ENCODE results near the gene KIF5A. TPM values are rescaled to one million over a fixed set of nuclear protein-coding genes. Genes with fewer than 3 reads are reported as not detected.
"Not testable (repeated sequence)": the region's sequence is repeated elsewhere in the genome, so short reads cannot be mapped to it uniquely, and the experiment has no call there.

Gene KIF5A
- total and polyA plus RNA-seq, 5 donors, result 0.09 to 0.31 (median 0.20) TPM

GRCh38 chr12:57564178-57564740 is 14.4 kb downstream of the KIF5A start:
- Histone ChIP-seq H3K9me3 (ENCODE audit: control insufficient read depth, low read length) (no peaks in the 10 kb centered on the region), H3K27me3 (ENCODE audit: control insufficient read depth, insufficient read depth) (no peaks in the 10 kb centered on the region), H3K4me3 (ENCODE audit: low read length) (no peak overlapping the region), H3K27ac (ENCODE audit: low read length) (no peak overlapping the region), H3K4me1 (ENCODE audit: control insufficient read depth, insufficient read depth, low read length) (no peaks in the 10 kb centered on the region)
- no peak for ATAC-seq
- 83% methylated on average over 7 of the region's 7 CpGs for WGBS
- DNase-seq, result no peak
- intact Hi-C loops (cut with DNase I), result no loop called here

- Histone ChIP-seq H3K27me3 (ENCODE audit: control insufficient read depth, insufficient read depth) (no peaks in the 10 kb centered on the region), H3K4me3 (ENCODE audit: low read length) (no peak overlapping the region), H3K4me1 (ENCODE audit: control insufficient read depth, insufficient read depth, low read length) (no peaks in the 10 kb centered on the region), H3K9me3 (ENCODE audit: control insufficient read depth, low read length) (no peaks in the 10 kb centered on the region), H3K27ac (ENCODE audit: low read length) (no peak overlapping the region)
- DNase-seq (no peak), ATAC-seq (no peak)
- 39% methylated on average over 6 of the region's 6 CpGs for WGBS
- intact Hi-C loops (cut with DNase I), result no loop called here
Observed at GRCh38 chr12:57568838-57569237, 19.0 kb downstream of the KIF5A start.

- ATAC-seq (no peak), DNase-seq (no peak)
- Histone ChIP-seq H3K4me1 (ENCODE audit: control insufficient read depth, insufficient read depth, low read length) (no peaks in the 10 kb centered on the region), H3K4me3 (ENCODE audit: low read length) (no peak overlapping the region), H3K27me3 (ENCODE audit: control insufficient read depth, insufficient read depth) (no peaks in the 10 kb centered on the region), H3K9me3 (ENCODE audit: control insufficient read depth, low read length) (no peaks in the 10 kb centered on the region), H3K27ac (ENCODE audit: low read length) (no peak overlapping the region)
- intact Hi-C loops (cut with DNase I), result no loop called here
- 86% methylated on average over 18 of the region's 18 CpGs for WGBS
Observed at GRCh38 chr12:57569858-57570257, 20.0 kb downstream of the KIF5A start.

GRCh38 chr12:57570438-57570837 is 20.6 kb downstream of the KIF5A start:
- H3K27ac ChIP-seq (ENCODE audit: low read length); H3K9me3 ChIP-seq (ENCODE audit: control insufficient read depth, low read length); ATAC-seq; intact Hi-C loops (cut with DNase I); DNase-seq; H3K4me3 ChIP-seq (ENCODE audit: low read length); H3K4me1 ChIP-seq (ENCODE audit: control insufficient read depth, insufficient read depth, low read length); H3K27me3 ChIP-seq (ENCODE audit: control insufficient read depth, insufficient read depth): not testable (repeated sequence)
- WGBS, result 86% methylated on average over 13 of the region's 13 CpGs

- no peak overlapping the region for H3K4me3 ChIP-seq (ENCODE audit: low read length)
- ATAC-seq (no peak), DNase-seq (no peak)
- WGBS, result 88% methylated on average over 12 of the region's 12 CpGs
- no peaks in the 10 kb centered on the region for H3K4me1 ChIP-seq (ENCODE audit: control insufficient read depth, insufficient read depth, low read length)
- intact Hi-C loops (cut with DNase I), result no loop called here
- no peaks in the 10 kb centered on the region for H3K9me3 ChIP-seq (ENCODE audit: control insufficient read depth, low read length)
- H3K27ac ChIP-seq (ENCODE audit: low read length), result no peak overlapping the region
- no peaks in the 10 kb centered on the region for H3K27me3 ChIP-seq (ENCODE audit: control insufficient read depth, insufficient read depth)
Observed at GRCh38 chr12:57571926-57572762, 22.3 kb downstream of the KIF5A start.

GRCh38 chr12:57574795-57575194 is 25.0 kb downstream of the KIF5A start:
- ATAC-seq (no peak), DNase-seq (no peak)
- intact Hi-C loops (cut with DNase I), result no loop called here
- H3K27ac ChIP-seq (ENCODE audit: low read length), result no peak overlapping the region
- 82% methylated on average over 10 of the region's 10 CpGs for WGBS
- no peaks in the 10 kb centered on the region for H3K9me3 ChIP-seq (ENCODE audit: control insufficient read depth, low read length)
- no peaks in the 10 kb centered on the region for H3K27me3 ChIP-seq (ENCODE audit: control insufficient read depth, insufficient read depth)
- no peak overlapping the region for H3K4me3 ChIP-seq (ENCODE audit: low read length)
- H3K4me1 ChIP-seq (ENCODE audit: control insufficient read depth, insufficient read depth, low read length), result no peaks in the 10 kb centered on the region

- Histone ChIP-seq H3K27ac (ENCODE audit: low read length) (no peak overlapping the region), H3K4me3 (ENCODE audit: low read length) (no peak overlapping the region), H3K4me1 (ENCODE audit: control insufficient read depth, insufficient read depth, low read length) (no peaks in the 10 kb centered on the region), H3K27me3 (ENCODE audit: control insufficient read depth, insufficient read depth) (no peaks in the 10 kb centered on the region), H3K9me3 (ENCODE audit: control insufficient read depth, low read length) (no peaks in the 10 kb centered on the region)
- no peak for DNase-seq
- intact Hi-C loops (cut with DNase I), result no loop called here
- 82% methylated on average over 12 of the region's 12 CpGs for WGBS
- no peak for ATAC-seq
Observed at GRCh38 chr12:57575771-57576612, 26.1 kb downstream of the KIF5A start.

GRCh38 chr12:57576613-57577160 is 26.8 kb downstream of the KIF5A start:
- Histone ChIP-seq H3K27me3 (ENCODE audit: control insufficient read depth, insufficient read depth) (no peaks in the 10 kb centered on the region), H3K27ac (ENCODE audit: low read length) (no peak overlapping the region), H3K9me3 (ENCODE audit: control insufficient read depth, low read length) (no peaks in the 10 kb centered on the region), H3K4me3 (ENCODE audit: low read length) (no peak overlapping the region), H3K4me1 (ENCODE audit: control insufficient read depth, insufficient read depth, low read length) (no peaks in the 10 kb centered on the region)
- intact Hi-C loops (cut with DNase I), result no loop called here
- DNase-seq (no peak), ATAC-seq (no peak)
- WGBS, result 77% methylated on average over 9 of the region's 9 CpGs

- intact Hi-C loops (cut with DNase I), result no loop called here
- H3K9me3 ChIP-seq (ENCODE audit: control insufficient read depth, low read length), result no peaks in the 10 kb centered on the region
- H3K27me3 ChIP-seq (ENCODE audit: control insufficient read depth, insufficient read depth), result no peaks in the 10 kb centered on the region
- no peak overlapping the region for H3K27ac ChIP-seq (ENCODE audit: low read length)
- WGBS, result 87% methylated on average over 12 of the region's 12 CpGs
- H3K4me3 ChIP-seq (ENCODE audit: low read length), result no peak overlapping the region
- no peaks in the 10 kb centered on the region for H3K4me1 ChIP-seq (ENCODE audit: control insufficient read depth, insufficient read depth, low read length)
- DNase-seq, result no peak
- no peak for ATAC-seq
Observed at GRCh38 chr12:57577981-57578758, 28.3 kb downstream of the KIF5A start.

GRCh38 chr12:57579011-57579410 is 29.2 kb downstream of the KIF5A start:
- DNase-seq (no peak), ATAC-seq (no peak)
- 79% methylated on average over 2 of the region's 2 CpGs for WGBS
- Histone ChIP-seq H3K4me3 (ENCODE audit: low read length) (no peak overlapping the region), H3K27me3 (ENCODE audit: control insufficient read depth, insufficient read depth) (no peaks in the 10 kb centered on the region), H3K27ac (ENCODE audit: low read length) (no peak overlapping the region), H3K4me1 (ENCODE audit: control insufficient read depth, insufficient read depth, low read length) (no peaks in the 10 kb centered on the region), H3K9me3 (ENCODE audit: control insufficient read depth, low read length) (no peaks in the 10 kb centered on the region)
- intact Hi-C loops (cut with DNase I), result no loop called here
